GM20000 (cell line): ENCODE results near the gene BTBD2.

ENCODE experiments used
- DNase-seq: peaks from one replicate; pipeline ENCODE4 v3.0.0; 2012; ENCODE audit warnings: low spot score
- CTCF ChIP-seq: IDR thresholded peaks from 2 replicates; pipeline ENCODE4 v1.5.1; 2012; ENCODE audit warnings: mild to moderate bottlenecking, control low read depth; ENCODE audit errors: extremely low read depth, missing control alignments

Gene BTBD2

GRCh38 chr19:1970806-1971502 lies 44.6 kb downstream of the BTBD2 start:
- no peak for TF ChIP-seq CTCF

GRCh38 chr19:1970003-1970805 lies 45.3 kb downstream of the BTBD2 start:
- DNase-seq: no peak
- TF ChIP-seq CTCF: no peak

More at GRCh38 chr19:1970806-1971502, 44.6 kb downstream of the BTBD2 start:
- no peak for DNase-seq

- DNase-seq: no peak
- TF ChIP-seq CTCF: no peak
These were observed 46.1 kb downstream of the BTBD2 start for GRCh38 chr19:1969176-1970002.

- DNase-seq: no peak
These were observed 47.0 kb downstream of the BTBD2 start for GRCh38 chr19:1968279-1969175.

GRCh38 chr19:1967087-1967608 lies 48.4 kb downstream of the BTBD2 start:
- DNase-seq: no peak
- no peak for TF ChIP-seq CTCF

More at GRCh38 chr19:1968279-1969175, 47.0 kb downstream of the BTBD2 start:
- no peak for TF ChIP-seq CTCF

- DNase-seq: no peak
- no peak for TF ChIP-seq CTCF
These were observed 52.8 kb downstream of the BTBD2 start for GRCh38 chr19:1962674-1963073.
